Panc1 (cell line): ENCODE results near the gene WDR75. TPM values are rescaled to one million over a fixed set of nuclear protein-coding genes. Genes with fewer than 3 reads are reported as not detected.
A peak's percentile ranks its signal among the peaks of the same experiment; 100 is the strongest.

ENCODE experiments used
- ATAC-seq: fragments of 200-7000 bp; cut with Tn5 transposase; 2 replicates; pipeline ENCODE4 v1.9.1; 2020; ENCODE audit warnings: mild to moderate bottlenecking, moderate library complexity
- BruUV-seq: library from RNA; stranded (reverse); fragments of 400-500 nt; replicated peaks from 2 replicates; lab custom pipeline; 2021; lab: Mats Ljungman, UMichigan
- CTCF ChIA-PET: fragments of 300-600 bp; sonication (Branson Sonifier 250); formaldehyde crosslinking; loops from one replicate; lab custom pipeline; 2022; ENCODE audit warnings: antibody characterized with exemption; lab: Charles Lee
- POLR2A ChIA-PET: fragments of 300-600 bp; sonication (Branson Sonifier 250); formaldehyde crosslinking; loops from one replicate; lab custom pipeline; 2022; ENCODE audit warnings: antibody characterized with exemption; lab: Charles Lee
- DNase-seq: peaks from one replicate; pipeline ENCODE4 v3.0.0-alpha.2; 2010; ENCODE audit warnings: low read depth, low spot score
- H3K27ac ChIP-seq: 2 replicates; pipeline ENCODE4 v1.5.1; 2011; ENCODE audit warnings: mild to moderate bottlenecking, low read length, inconsistent platforms
- H3K27me3 ChIP-seq: fragments of 200-500 bp; sonication (Bioruptor generic); 2 replicates; pipeline ENCODE4 v1.6.0; 2014; ENCODE audit warnings: low read length, inconsistent platforms; ENCODE audit not compliant: control insufficient read depth, insufficient read depth
- H3K36me3 ChIP-seq: fragments of 200-500 bp; sonication (Bioruptor generic); 2 replicates; pipeline ENCODE4 v1.5.1; 2014; ENCODE audit warnings: inconsistent platforms, mild to moderate bottlenecking, low read length, moderate library complexity; ENCODE audit not compliant: control insufficient read depth, insufficient read depth
- H3K4me1 ChIP-seq: 2 replicates; pipeline ENCODE4 v1.5.1; 2011; ENCODE audit warnings: inconsistent platforms, mild to moderate bottlenecking, low read length, moderate library complexity; ENCODE audit not compliant: control insufficient read depth, insufficient read depth
- H3K4me3 ChIP-seq, 2 experiments: 2 replicates each; pipeline ENCODE4 v1.5.1; 2011 to 2012; ENCODE audit warnings: low read depth in 2 of 2, low read length in 2 of 2, mild to moderate bottlenecking in 2 of 2, inconsistent platforms in 1 of 2, moderate library complexity in 1 of 2
- H3K9me3 ChIP-seq: fragments of 200-500 bp; sonication (Bioruptor generic); 2 replicates; pipeline ENCODE4 v1.5.1; 2014; ENCODE audit warnings: low read depth, mild to moderate bottlenecking, inconsistent platforms, low read length, moderate library complexity; ENCODE audit not compliant: control insufficient read depth, insufficient read depth
- POLR2AphosphoS5 ChIP-seq: IDR thresholded peaks from 2 replicates; pipeline ENCODE4 v1.6.1; 2012; ENCODE audit warnings: mild to moderate bottlenecking, low read depth, low read length, moderate library complexity
- SIN3A ChIP-seq: IDR thresholded peaks from 2 replicates; pipeline ENCODE4 v1.6.1; 2012; ENCODE audit warnings: low read depth, mild to moderate bottlenecking, low read length, moderate library complexity, borderline replicate concordance; ENCODE audit not compliant: insufficient read depth
- TCF7L2 ChIP-seq: IDR thresholded peaks from 2 replicates; pipeline ENCODE4 v1.6.1; 2011; ENCODE audit warnings: mild to moderate bottlenecking, low read depth, low read length, inconsistent platforms
- in situ Hi-C: cut with HindIII; loops from 2 replicates; pipeline ENCODE4 v1.10.0; 2016; ENCODE audit warnings: low sequenced_read_pairs, low pct_unique_long_range_greater_than_20kb
- intact Hi-C: fragments of 100-400 bp; cut with micrococcal nuclease; formaldehyde crosslinking; loops from one replicate; pipeline ENCODE4 v1.10.0; 2022; ENCODE audit not compliant: unreplicated experiment
- total RNA-seq: library from RNA; stranded (reverse); gene quantifications from one replicate; pipeline ENCODE4 v1.2.1, GENCODE V29; 2021; ENCODE audit not compliant: unreplicated experiment
- TF ChIP-seq, protein P1 (sequence below): fragments of 450-650 bp; IDR thresholded peaks from 2 replicates; pipeline ENCODE4 v1.5.1; 2017; ENCODE audit warnings: mild to moderate bottlenecking
- TF ChIP-seq, protein P2 (sequence below), 2 experiments: IDR thresholded peaks; 2 replicates each; pipeline ENCODE4 v1.6.1; 2011 to 2012; ENCODE audit warnings: low read depth in 2 of 2, control low read depth in 1 of 2, low read length in 1 of 2, mild to moderate bottlenecking in 1 of 2, moderate library complexity in 1 of 2; ENCODE audit not compliant: insufficient read depth in 1 of 2

The WDR75 gene
- total RNA-seq, 1 experiment from 2014 or later = 58.3 TPM

DNA sequence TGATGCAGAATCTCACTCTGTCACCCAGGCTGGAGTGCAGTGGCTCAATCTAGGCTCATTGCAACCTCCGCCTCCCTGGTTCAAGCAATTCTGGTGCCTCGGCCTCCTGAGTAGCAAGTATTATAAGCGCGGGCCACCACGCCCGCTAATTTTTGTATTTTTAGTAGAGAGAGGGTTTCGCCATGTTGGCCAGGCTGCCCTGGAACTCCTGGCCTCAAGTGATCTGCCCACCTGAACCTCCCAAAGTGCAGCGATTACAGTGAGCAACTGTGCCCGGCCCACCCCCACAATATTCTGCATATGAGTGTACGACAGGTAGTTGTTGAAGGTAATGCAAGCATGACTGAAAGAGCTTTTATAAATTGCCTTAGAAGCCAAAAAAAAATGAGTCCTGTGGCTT, 1.2 kb downstream of the WDR75 start:
- Histone ChIP-seq H3K27ac (no peak overlapping the region), H3K4me3 (peak overlapping the region; percentile 88 to 95; a peak in 3 of 4 replicates), H3K4me1 (peaks cover 12% of the 10 kb centered on the region), H3K36me3 (peaks cover 5% of the 10 kb centered on the region), H3K27me3 (no peaks in the 10 kb centered on the region), H3K9me3 (no peaks in the 10 kb centered on the region)
- TF ChIP-seq TCF7L2 (no peak), POLR2AphosphoS5 (no peak), SIN3A (no peak)
- TF ChIP-seq, protein P1, sequence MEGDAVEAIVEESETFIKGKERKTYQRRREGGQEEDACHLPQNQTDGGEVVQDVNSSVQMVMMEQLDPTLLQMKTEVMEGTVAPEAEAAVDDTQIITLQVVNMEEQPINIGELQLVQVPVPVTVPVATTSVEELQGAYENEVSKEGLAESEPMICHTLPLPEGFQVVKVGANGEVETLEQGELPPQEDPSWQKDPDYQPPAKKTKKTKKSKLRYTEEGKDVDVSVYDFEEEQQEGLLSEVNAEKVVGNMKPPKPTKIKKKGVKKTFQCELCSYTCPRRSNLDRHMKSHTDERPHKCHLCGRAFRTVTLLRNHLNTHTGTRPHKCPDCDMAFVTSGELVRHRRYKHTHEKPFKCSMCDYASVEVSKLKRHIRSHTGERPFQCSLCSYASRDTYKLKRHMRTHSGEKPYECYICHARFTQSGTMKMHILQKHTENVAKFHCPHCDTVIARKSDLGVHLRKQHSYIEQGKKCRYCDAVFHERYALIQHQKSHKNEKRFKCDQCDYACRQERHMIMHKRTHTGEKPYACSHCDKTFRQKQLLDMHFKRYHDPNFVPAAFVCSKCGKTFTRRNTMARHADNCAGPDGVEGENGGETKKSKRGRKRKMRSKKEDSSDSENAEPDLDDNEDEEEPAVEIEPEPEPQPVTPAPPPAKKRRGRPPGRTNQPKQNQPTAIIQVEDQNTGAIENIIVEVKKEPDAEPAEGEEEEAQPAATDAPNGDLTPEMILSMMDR = no peak
- TF ChIP-seq, protein P2, sequence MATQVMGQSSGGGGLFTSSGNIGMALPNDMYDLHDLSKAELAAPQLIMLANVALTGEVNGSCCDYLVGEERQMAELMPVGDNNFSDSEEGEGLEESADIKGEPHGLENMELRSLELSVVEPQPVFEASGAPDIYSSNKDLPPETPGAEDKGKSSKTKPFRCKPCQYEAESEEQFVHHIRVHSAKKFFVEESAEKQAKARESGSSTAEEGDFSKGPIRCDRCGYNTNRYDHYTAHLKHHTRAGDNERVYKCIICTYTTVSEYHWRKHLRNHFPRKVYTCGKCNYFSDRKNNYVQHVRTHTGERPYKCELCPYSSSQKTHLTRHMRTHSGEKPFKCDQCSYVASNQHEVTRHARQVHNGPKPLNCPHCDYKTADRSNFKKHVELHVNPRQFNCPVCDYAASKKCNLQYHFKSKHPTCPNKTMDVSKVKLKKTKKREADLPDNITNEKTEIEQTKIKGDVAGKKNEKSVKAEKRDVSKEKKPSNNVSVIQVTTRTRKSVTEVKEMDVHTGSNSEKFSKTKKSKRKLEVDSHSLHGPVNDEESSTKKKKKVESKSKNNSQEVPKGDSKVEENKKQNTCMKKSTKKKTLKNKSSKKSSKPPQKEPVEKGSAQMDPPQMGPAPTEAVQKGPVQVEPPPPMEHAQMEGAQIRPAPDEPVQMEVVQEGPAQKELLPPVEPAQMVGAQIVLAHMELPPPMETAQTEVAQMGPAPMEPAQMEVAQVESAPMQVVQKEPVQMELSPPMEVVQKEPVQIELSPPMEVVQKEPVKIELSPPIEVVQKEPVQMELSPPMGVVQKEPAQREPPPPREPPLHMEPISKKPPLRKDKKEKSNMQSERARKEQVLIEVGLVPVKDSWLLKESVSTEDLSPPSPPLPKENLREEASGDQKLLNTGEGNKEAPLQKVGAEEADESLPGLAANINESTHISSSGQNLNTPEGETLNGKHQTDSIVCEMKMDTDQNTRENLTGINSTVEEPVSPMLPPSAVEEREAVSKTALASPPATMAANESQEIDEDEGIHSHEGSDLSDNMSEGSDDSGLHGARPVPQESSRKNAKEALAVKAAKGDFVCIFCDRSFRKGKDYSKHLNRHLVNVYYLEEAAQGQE (IDR thresholded peaks at IDR 0.05; ENCODE audit: insufficient read depth in 1 of 2, low read depth in 2 of 2, low read length in 1 of 2) = no peak
- intact Hi-C loops = no loop called here
- ChIA-PET POLR2A (no interaction called here), CTCF (no interaction called here)
- DNase-seq (no peak), ATAC-seq (no peak)
- in situ Hi-C loops = no loop called here
- no TSS peak for BruUV-seq

DNA sequence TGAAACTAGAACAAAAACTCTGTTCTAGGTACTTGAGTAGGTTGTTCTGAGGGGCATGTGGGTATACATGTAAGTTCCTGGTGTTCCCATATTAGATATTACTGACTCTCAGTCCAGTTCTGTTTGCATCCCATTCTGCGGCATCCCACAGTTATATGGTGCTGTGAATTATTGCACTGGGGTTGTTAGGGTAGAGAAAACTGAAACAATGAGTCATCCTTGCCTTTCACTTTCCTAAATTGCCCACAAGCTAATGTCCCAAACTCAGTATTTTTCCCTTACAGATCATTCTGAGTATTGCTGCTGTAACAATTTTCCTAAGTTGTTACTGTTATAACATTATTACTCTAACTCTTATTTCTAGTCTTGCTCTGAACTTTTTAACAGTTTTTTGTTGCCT, 3.0 kb downstream of the WDR75 start:
- TF ChIP-seq POLR2AphosphoS5 (no peak), SIN3A (no peak), TCF7L2 (no peak)
- TF ChIP-seq, protein P1 = no peak
- TF ChIP-seq, protein P2 (IDR thresholded peaks at IDR 0.05; ENCODE audit: insufficient read depth in 1 of 2, low read depth in 2 of 2, low read length in 1 of 2) = no peak
- DNase-seq (no peak), ATAC-seq (no peak)
- Histone ChIP-seq H3K9me3 (no peaks in the 10 kb centered on the region), H3K36me3 (peaks cover 15% of the 10 kb centered on the region), H3K4me1 (peaks cover 12% of the 10 kb centered on the region), H3K4me3 (no peak overlapping the region), H3K27me3 (no peaks in the 10 kb centered on the region), H3K27ac (no peak overlapping the region)
- CTCF ChIA-PET = no interaction called here
- POLR2A ChIA-PET = no interaction called here
- in situ Hi-C loops (no loop called here), intact Hi-C loops (no loop called here)
- no TSS peak for BruUV-seq
